Measurements from ENCODE around the gene ITIH3. TPM values are rescaled to one million over a fixed set of nuclear protein-coding genes. Genes with fewer than 3 reads are reported as not detected.

ITIH3 gene
- total and polyA plus RNA-seq, 2 of the 8 experiments (the other 6 are each of a cell fraction or from before 2014, with no cell fraction given) = not detected

- TF ChIP-seq ASH2L (IDR thresholded peaks at IDR 0.05; ENCODE audit: low read length) = no peak
These were observed 57.8 kb downstream of the ITIH3 start (continued) for GRCh38 chr3:52852419-52852818.
